H9 (cell line): ENCODE measurements around the gene AP2A1. TPM values are rescaled to one million over a fixed set of nuclear protein-coding genes. Genes with fewer than 3 reads are reported as not detected.
A peak's percentile ranks its signal among the peaks of the same experiment; 100 is the strongest.

Source experiments
- DNase-seq: peaks from one replicate; pipeline ENCODE4 v3.0.0-alpha.2; 2017
- H2AFZ ChIP-seq: one replicate; pipeline ENCODE4 v1.6.1; 2013; ENCODE audit warnings: mild to moderate bottlenecking, low read length, control low read depth, moderate library complexity
- H2AK5ac ChIP-seq: 2 replicates; pipeline ENCODE4 v1.6.1; 2013; ENCODE audit warnings: low read length, control low read depth, mixed read lengths; ENCODE audit not compliant: insufficient read length
- H2BK120ac ChIP-seq: one replicate; pipeline ENCODE4 v1.6.1; 2013; ENCODE audit warnings: low read depth, mild to moderate bottlenecking, low read length, control low read depth, inconsistent platforms; ENCODE audit not compliant: poor library complexity, severe bottlenecking
- H2BK12ac ChIP-seq: 2 replicates; pipeline ENCODE4 v1.6.1; 2013; ENCODE audit warnings: low read length, control low read depth, mixed read lengths, low read depth; ENCODE audit not compliant: insufficient read length
- H2BK15ac ChIP-seq: 2 replicates; pipeline ENCODE4 v1.6.1; 2013; ENCODE audit warnings: low read depth, low read length, control low read depth
- H2BK20ac ChIP-seq: one replicate; pipeline ENCODE4 v1.6.1; 2013; ENCODE audit warnings: low read depth, mild to moderate bottlenecking, low read length, control low read depth, inconsistent platforms; ENCODE audit not compliant: poor library complexity, severe bottlenecking
- H2BK5ac ChIP-seq: 2 replicates; pipeline ENCODE4 v1.6.1; 2013; ENCODE audit warnings: low read length, control low read depth, mixed read lengths; ENCODE audit not compliant: insufficient read length
- H3K14ac ChIP-seq: 2 replicates; pipeline ENCODE4 v1.6.1; 2013; ENCODE audit warnings: low read length, control low read depth; ENCODE audit not compliant: insufficient read depth
- H3K18ac ChIP-seq: 2 replicates; pipeline ENCODE4 v1.6.1; 2013; ENCODE audit warnings: low read depth, mild to moderate bottlenecking, mixed read lengths, low read length, control low read depth; ENCODE audit not compliant: insufficient read length
- H3K23ac ChIP-seq: 2 replicates; pipeline ENCODE4 v1.6.1; 2013; ENCODE audit warnings: low read length, control low read depth, mixed read lengths, low read depth; ENCODE audit not compliant: insufficient read length
- H3K23me2 ChIP-seq: 2 replicates; pipeline ENCODE4 v1.6.1; 2013; ENCODE audit warnings: low read depth, mild to moderate bottlenecking, mixed read lengths, low read length, control low read depth; ENCODE audit not compliant: insufficient read length, poor library complexity, severe bottlenecking
- H3K27ac ChIP-seq: 2 replicates; pipeline ENCODE4 v1.5.1; 2013; ENCODE audit warnings: low read length, control low read depth, mixed read lengths, low read depth; ENCODE audit not compliant: insufficient read length
- H3K27me3 ChIP-seq: 2 replicates; pipeline ENCODE4 v1.6.1; 2013; ENCODE audit warnings: low read length, control low read depth, inconsistent platforms; ENCODE audit not compliant: insufficient read depth
- H3K4ac ChIP-seq: 2 replicates; pipeline ENCODE4 v1.6.1; 2013; ENCODE audit warnings: low read depth, mild to moderate bottlenecking, control low read depth, inconsistent platforms, low read length, moderate library complexity
- H3K4me1 ChIP-seq: 2 replicates; pipeline ENCODE4 v1.6.1; 2013; ENCODE audit warnings: low read length, control low read depth, inconsistent platforms; ENCODE audit not compliant: insufficient read depth
- H3K4me2 ChIP-seq: 2 replicates; pipeline ENCODE4 v1.6.1; 2013; ENCODE audit warnings: low read length, control low read depth, mixed read lengths; ENCODE audit not compliant: insufficient read length, insufficient read depth
- H3K56ac ChIP-seq: 2 replicates; pipeline ENCODE4 v1.6.1; 2013; ENCODE audit warnings: low read depth, mild to moderate bottlenecking, mixed read lengths, low read length, control low read depth; ENCODE audit not compliant: insufficient read length
- H3K79me1 ChIP-seq: 2 replicates; pipeline ENCODE4 v1.6.1; 2013; ENCODE audit warnings: low read depth, mild to moderate bottlenecking, moderate library complexity, low read length, control low read depth, inconsistent platforms; ENCODE audit not compliant: insufficient read depth, poor library complexity, severe bottlenecking
- H3K79me2 ChIP-seq: 2 replicates; pipeline ENCODE4 v1.6.1; 2013; ENCODE audit warnings: low read length, control low read depth, inconsistent platforms; ENCODE audit not compliant: insufficient read depth
- H3K9ac ChIP-seq: 2 replicates; pipeline ENCODE4 v1.6.1; 2013; ENCODE audit warnings: low read length, control low read depth, mixed read lengths; ENCODE audit not compliant: insufficient read length; ENCODE audit errors: extremely low read depth
- H3K9me3 ChIP-seq: one replicate; pipeline ENCODE4 v1.6.1; 2013; ENCODE audit warnings: low read depth, low read length, inconsistent platforms; ENCODE audit not compliant: control insufficient read depth
- H3T11ph ChIP-seq: one replicate; pipeline ENCODE4 v1.6.1; 2013; ENCODE audit warnings: mild to moderate bottlenecking, low read length, control low read depth, inconsistent platforms
- H4K20me1 ChIP-seq: one replicate; pipeline ENCODE4 v1.6.1; 2013; ENCODE audit not compliant: control insufficient read depth, insufficient read length, insufficient read depth
- H4K5ac ChIP-seq: 2 replicates; pipeline ENCODE4 v1.6.1; 2013; ENCODE audit warnings: low read depth, mild to moderate bottlenecking, mixed read lengths, low read length, control low read depth; ENCODE audit not compliant: insufficient read length
- H4K8ac ChIP-seq: replicated peaks from 2 replicates; pipeline ENCODE4 v1.6.1; 2013; ENCODE audit warnings: low read length, control low read depth, mixed read lengths, low read depth; ENCODE audit not compliant: insufficient read length
- H4K91ac ChIP-seq: 2 replicates; pipeline ENCODE4 v1.6.1; 2013; ENCODE audit warnings: low read depth, mild to moderate bottlenecking, moderate library complexity, mixed read lengths, low read length, control low read depth; ENCODE audit not compliant: insufficient read length
- H3K27ac Mint-ChIP-seq, 3 experiments: 2 replicates in 2 of 3; 3 replicates in 1 of 3; pipeline ENCODE4 v1.8.0; 2020 to 2021; ENCODE audit warnings: mixed read lengths in 3 of 3, mild to moderate bottlenecking in 1 of 3, moderate library complexity in 1 of 3
- H3K27me3 Mint-ChIP-seq: 2 replicates; pipeline ENCODE4 v1.8.0; 2021; ENCODE audit warnings: low read depth, mild to moderate bottlenecking, moderate library complexity, mixed read lengths
- H3K36me3 Mint-ChIP-seq, 3 experiments: 2 replicates in 2 of 3; 3 replicates in 1 of 3; pipeline ENCODE4 v1.8.0; 2020 to 2021; ENCODE audit warnings: low read depth in 3 of 3, mixed read lengths in 3 of 3; ENCODE audit not compliant: insufficient read depth in 1 of 3
- H3K4me1 Mint-ChIP-seq, 2 experiments: 2 replicates each; pipeline ENCODE4 v1.8.0; 2020; ENCODE audit warnings: mixed read lengths in 2 of 2
- H3K4me3 Mint-ChIP-seq, 2 experiments: 2 replicates in 1 of 2; 3 replicates in 1 of 2; pipeline ENCODE4 v1.8.0; 2020 to 2021; ENCODE audit warnings: mild to moderate bottlenecking in 2 of 2, mixed read lengths in 2 of 2, moderate library complexity in 1 of 2
- H3K9me3 Mint-ChIP-seq, 2 experiments: 2 replicates in 1 of 2; 3 replicates in 1 of 2; pipeline ENCODE4 v1.8.0; 2020; ENCODE audit warnings: mild to moderate bottlenecking in 2 of 2, mixed read lengths in 2 of 2, moderate library complexity in 1 of 2
- CTCF ChIP-seq: fragments of 200-600 bp; sonication (generic); conservative IDR thresholded peaks from 3 replicates; pipeline ENCODE4 v1.8.0; 2021; ENCODE audit warnings: antibody characterized with exemption, mild to moderate bottlenecking
- WGBS: extraction: QIAGEN DNeasy Blood & Tissue Kit; methylation state at CpG from one replicate; pipeline ENCODE4 v1.1.7; 2013; ENCODE audit warnings: missing lambda C conversion rate, low lambda C conversion rate, mixed read lengths; ENCODE audit not compliant: insufficient read length; ENCODE audit errors: extremely low coverage; 5-methylcytosine and 5-hydroxymethylcytosine counted together
- total RNA-seq: library from RNA; stranded (reverse); gene quantifications from 2 replicates; pipeline ENCODE4 v1.2.1, GENCODE V29; 2021

AP2A1 gene
- total RNA-seq, 1 experiment from 2014 or later: 108 TPM

DNA sequence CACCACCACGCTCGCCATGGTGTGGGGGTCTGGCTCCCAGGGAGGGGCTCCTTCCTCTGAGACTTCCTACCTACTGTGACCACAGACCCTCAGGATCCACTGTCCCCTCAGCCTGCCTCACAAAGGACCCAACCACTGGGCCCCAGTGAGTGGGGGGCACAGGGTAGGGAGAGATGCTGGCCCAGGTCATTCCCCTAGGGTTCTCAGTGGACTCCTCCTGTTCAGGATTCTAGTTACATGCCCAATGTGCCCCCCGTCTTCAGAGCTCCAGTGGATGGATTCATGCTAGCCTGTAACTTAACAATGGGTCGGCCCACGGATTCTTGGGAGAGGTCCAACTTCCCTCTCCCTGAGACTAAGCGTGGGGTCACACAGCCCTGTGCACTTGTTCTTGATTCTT is 3.6 kb upstream of the AP2A1 start, which contains the start of gene TSKS:
TSS of gene TSKS (minus strand) at position 77 of the 400 bp plus-strand sequence. CDS start at position 18, 59 bp downstream.
- no peak within 1 kb of the TSS for H2BK12ac ChIP-seq
- peak within 1 kb of the TSS in 2 of 3 experiments; percentile 17 to 27; a peak in 4 of 7 replicates for H3K27ac Mint-ChIP-seq

More for the DNA sequence above, 3.6 kb upstream of the AP2A1 start, which contains the start of gene TSKS:
- no peak within 1 kb of the TSS for H3K4me2 ChIP-seq
- no peak within 1 kb of the TSS for H3K27ac ChIP-seq
- DNase-seq: no peak
- no peak within 1 kb of the TSS for H4K5ac ChIP-seq
- H4K8ac ChIP-seq: no peak within 1 kb of the TSS
- no CpG with 5 or more reads among the region's 6 CpGs for WGBS
- no peak within 1 kb of the TSS for H2AK5ac ChIP-seq
- no peak within 1 kb of the TSS for H3K4ac ChIP-seq
- H2AFZ ChIP-seq: no peak within 1 kb of the TSS
- no peak within 1 kb of the TSS for H3T11ph ChIP-seq
- no peak within 1 kb of the TSS for H3K9ac ChIP-seq
- Mint-ChIP-seq H3K9me3 (no peaks in the 10 kb centered on the region), H3K27me3 (peaks cover 3% of the 10 kb centered on the region), H3K4me1 (peaks cover 27 to 39% of the 10 kb centered on the region in 2 experiments), H3K4me3 (no peak within 1 kb of the TSS; a peak in 1 of 5 replicates), H3K36me3 (no peaks in the 10 kb centered on the region; a peak in 2 of 7 replicates)
- H3K23me2 ChIP-seq: peaks cover 12% of the 10 kb centered on the region
- no peak for TF ChIP-seq CTCF
- H3K79me2 ChIP-seq: peaks cover 2% of the 10 kb centered on the region; the same call in 1 of the 2 replicates
- no peaks in the 10 kb centered on the region for H3K4me1 ChIP-seq
- H2BK5ac ChIP-seq: no peak within 1 kb of the TSS
- H3K9me3 ChIP-seq: no peaks in the 10 kb centered on the region
- H2BK20ac ChIP-seq: no peak within 1 kb of the TSS
- H3K14ac ChIP-seq: no peak within 1 kb of the TSS; the same call in 1 of the 2 replicates
- H4K20me1 ChIP-seq: no peaks in the 10 kb centered on the region
- H3K79me1 ChIP-seq: peaks cover 3% of the 10 kb centered on the region
- H2BK15ac ChIP-seq: no peak within 1 kb of the TSS
- no peak within 1 kb of the TSS for H3K18ac ChIP-seq
- H3K27me3 ChIP-seq: no peaks in the 10 kb centered on the region
- no peak within 1 kb of the TSS for H3K23ac ChIP-seq
- no peak within 1 kb of the TSS for H4K91ac ChIP-seq
- no peak within 1 kb of the TSS for H3K56ac ChIP-seq
- no peak within 1 kb of the TSS for H2BK120ac ChIP-seq
